HG03469 (cell line): Measurements from ENCODE around the gene ZNF614.
"Not testable (repeated sequence)": the region's sequence is repeated elsewhere in the genome, so short reads cannot be mapped to it uniquely, and the experiment has no call there.

Experiments
- ATAC-seq: cut with Tn5 transposase; IDR thresholded peaks from one replicate; pipeline ENCODE4 v1.9.1; 2021; ENCODE audit warnings: mild to moderate bottlenecking, moderate library complexity, moderate number of reproducible peaks; ENCODE audit not compliant: unreplicated experiment

The ZNF614 gene

DNA sequence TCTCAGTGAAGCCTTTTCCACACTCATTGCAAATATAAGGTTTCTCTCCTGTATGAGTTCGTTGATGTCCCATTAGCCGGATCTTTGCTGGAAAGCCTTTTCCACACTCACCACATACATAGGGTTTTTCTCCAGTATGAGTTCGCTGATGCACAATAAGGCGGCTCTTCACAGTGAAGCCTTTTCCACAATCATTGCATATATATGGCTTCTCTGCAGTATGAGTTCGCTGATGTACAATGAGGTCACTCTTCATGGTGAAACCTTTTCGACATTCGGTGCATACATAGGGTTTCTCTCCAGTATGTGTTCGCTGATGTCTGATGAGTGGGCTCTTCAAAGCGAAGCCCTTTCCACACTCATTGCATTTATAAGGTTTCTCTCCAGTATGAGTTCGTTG lies 34.8 kb downstream of the ZNF614 start:
- ATAC-seq, result no peak

DNA sequence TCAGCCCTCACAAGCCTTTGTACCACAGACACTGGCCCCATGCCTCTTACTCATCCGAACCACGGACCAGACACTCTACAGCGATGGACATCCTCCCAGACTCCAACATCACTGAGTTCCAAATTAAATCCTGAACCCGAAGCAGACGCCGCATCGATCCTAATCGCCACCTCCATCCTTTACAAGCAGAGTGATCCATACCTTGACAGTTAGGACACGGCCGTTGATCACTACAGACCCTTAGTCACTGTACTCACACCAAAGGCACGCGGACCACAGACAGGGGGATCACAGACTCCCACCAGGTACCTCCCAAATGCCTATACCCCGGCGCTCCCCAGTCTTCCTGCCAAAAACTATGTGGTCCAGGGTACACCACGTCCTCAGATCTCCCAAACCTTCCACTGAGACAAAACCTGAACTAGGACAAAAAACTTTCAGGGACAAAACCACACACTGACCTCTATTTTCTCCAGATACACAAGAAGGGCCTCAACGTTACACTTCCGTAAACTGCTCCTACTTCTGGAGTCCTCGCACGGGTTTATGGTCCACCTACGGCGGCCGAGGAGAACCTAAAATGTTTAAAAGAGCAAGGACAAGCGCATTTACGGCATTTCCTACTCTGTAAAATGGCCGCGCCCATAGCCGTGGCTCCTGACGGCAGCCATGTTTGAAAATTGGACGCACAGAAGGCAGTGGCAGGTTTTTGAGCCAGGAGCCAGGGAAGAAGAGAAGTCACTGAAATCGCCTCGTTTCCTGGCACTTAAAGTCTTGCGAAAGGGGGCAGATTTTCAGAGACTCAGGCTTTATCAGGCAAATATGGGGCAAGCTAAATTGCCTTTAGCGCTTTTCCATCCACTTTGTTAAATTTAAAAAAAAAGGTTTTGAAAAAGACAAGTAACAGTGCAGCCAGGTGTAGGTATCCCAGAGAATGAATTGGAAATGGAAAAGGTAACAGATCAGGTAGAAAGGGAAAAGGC lies 41.6 kb downstream of the ZNF614 start, which contains the start of gene ZNF350:
Gene ZNF350 (minus strand): TSS at position 532 of the 983 bp plus-strand sequence. CDS start 12,480 bp downstream, outside the sequence.
- ATAC-seq, result peak; percentile 62

DNA sequence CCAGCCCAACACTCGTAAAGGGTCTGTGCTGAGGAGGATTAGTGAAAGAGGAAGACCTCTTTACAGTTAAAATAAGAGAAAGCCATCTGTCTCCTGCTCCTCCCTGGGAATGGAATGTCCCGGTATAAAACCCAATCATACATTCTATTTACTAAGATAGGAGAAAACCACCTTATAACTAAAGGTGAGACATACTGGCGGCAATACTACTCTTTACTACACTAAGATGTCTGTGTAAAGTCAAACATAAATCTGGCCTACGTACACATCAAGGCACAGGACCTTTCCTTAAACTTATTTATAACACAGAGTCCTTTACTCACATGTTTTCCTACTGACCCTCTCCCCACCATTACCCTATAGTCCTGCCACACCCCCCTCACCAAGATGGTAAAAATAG lies 44.8 kb downstream of the ZNF614 start:
- ATAC-seq, result no peak

DNA sequence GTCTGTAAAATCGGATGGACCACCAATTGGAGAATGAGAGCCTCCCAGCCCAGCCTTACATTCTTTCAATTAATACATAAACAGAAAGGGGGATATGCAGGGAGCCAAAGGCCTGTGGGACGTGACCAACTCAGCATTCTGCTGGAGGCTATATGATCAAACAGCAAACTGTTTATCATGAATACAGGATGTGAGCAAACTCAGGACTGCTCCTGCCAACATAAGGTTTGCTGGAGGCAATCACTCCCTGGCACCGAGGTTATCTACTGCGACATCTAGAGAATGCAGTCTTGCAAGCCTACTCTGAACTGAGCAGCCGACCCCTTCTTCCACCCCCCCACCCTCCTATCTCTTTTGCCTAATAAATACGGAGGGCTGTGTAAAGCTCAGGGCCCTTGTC lies 47.3 kb downstream of the ZNF614 start:
- ATAC-seq, result not testable (repeated sequence)

DNA sequence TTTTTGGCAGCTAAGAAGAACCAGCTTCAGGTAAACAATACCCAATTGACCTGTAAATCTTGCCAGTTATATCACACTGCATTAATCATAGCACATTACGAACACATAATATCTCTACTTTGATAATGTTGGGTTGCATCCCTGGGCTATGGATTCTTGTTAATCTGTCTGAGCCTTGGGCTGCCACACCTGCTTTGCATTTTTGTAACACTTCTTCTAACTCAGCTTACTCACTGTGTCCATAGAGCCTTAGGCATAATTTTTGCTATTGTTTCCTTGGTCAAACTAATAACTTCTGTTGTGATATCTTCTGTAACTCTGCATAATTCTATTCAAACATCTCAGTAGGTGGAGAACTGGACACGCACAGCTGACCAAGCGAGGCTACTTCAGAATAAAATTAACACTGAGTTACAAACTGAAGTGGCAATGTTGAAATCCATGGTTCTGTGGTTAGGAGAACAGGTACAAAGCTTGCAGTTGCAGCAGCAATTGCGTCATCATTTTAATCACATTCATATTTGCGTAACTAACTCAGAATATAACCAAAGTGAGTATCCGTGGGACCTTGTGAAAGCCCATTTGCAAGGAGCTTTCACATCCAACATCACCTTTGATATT lies 48.0 kb downstream of the ZNF614 start:
- ATAC-seq, result no peak

DNA sequence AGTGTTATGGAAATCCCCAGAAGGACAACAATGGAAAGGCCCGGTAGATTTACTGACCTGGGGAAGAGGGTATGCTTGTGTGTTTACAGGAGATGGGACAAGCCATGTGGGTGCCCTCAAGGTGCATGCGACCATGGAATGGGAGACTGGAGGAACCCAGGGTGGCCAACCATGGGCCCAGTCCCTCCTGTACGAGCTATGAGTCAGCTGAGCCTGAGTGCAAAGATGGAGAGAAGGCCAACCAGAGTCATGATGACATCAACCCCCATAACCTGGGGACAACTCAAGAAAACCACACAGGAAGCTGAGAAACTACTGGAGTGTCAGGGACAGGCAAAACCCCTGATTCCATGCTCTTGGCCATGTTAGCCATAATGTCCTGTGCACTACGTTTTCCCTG lies 49.3 kb downstream of the ZNF614 start:
- no peak for ATAC-seq

DNA sequence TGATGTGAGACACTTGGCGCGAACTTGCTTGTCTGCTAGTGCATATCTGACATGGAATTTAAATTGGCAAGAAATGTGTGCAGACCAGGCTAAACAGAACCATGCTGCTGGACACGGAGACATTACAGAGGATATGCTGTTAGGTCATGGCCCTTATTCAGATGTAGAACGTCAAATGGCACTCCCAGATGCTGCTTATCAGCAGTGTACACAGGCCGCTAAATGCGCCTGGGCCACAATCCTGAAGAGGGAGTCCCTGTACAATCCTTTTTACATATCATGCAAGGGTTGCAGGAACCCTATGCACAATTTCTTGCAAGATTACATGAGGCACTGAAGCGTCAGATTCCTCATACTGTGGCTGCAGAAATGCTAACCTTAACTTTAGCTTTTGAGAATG lies 50.8 kb downstream of the ZNF614 start:
- no peak for ATAC-seq

DNA sequence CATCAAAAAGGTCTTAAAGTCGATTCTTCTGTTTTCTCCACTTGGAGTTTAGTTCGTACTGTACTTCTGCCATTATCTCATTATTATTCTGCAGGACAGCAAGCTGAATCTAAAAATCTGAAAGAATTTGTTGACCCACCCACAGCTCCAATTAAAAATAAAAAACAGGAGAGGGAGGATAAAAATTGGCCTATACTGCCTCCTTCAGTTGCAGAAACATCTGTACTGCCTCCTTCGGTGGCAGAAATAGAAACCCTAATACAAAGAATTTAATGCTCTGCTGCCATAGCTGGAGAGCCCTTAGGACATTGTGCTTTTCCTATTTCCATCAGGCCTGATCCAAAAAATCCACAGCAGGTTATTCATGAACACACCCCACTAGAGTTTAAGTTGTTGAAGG lies 51.3 kb downstream of the ZNF614 start:
- no peak for ATAC-seq

DNA sequence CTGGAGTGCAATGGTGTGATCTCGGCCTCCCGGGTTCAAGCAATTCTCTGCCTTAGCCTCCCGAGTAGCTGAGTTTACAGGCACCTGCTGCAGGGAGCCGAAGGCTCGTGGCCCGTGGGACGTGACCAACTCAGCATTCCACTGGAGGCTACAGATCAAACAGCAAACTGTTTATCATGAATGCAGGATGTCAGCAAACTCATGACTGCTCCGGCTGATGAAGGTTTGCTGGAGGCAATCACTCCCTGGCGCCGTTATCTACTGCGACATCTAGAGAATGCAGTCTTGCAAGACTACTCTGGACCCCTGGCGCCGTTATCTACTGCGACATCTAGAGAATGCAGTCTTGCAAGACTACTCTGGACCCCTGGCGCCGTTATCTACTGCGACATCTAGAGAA lies 52.4 kb downstream of the ZNF614 start:
- ATAC-seq, result not testable (repeated sequence)

DNA sequence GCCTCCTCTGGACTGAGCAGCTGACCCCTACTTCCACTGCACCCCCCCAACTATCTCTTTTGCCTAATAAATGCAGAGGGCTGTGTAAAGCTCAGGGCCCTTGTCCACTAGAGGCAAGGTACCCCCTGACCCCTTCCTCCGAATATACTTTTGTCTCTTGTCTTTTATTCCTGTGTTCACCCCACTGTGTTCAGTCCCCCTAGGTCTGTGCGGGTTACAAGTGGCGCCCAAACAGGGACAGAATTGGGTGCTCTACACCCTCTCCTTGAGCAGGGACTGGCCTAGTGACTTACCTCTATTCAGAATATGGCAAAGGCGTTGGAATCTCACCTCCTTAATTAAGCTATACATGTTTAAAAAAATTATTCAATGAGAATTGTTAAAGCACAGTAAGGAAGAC lies 56.6 kb downstream of the ZNF614 start:
- ATAC-seq, result no peak

DNA sequence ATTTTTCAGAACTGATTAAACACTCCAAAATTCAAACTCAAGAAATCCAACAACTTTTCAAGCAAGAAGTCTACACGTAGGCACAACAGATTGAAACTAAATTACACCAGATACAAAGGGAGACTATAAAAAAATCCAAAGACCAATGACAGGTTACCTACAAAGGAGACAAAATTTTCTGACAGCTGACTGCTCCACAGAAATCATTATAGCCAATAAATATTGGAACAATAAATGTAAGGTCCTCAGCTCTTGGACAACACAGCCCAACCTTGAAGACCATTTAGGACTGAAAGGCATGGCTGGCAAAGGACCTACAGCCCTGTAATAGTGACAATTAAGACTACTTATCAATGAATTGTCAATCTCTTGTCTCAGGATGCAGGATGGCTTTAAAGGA lies 57.5 kb downstream of the ZNF614 start:
- no peak for ATAC-seq

DNA sequence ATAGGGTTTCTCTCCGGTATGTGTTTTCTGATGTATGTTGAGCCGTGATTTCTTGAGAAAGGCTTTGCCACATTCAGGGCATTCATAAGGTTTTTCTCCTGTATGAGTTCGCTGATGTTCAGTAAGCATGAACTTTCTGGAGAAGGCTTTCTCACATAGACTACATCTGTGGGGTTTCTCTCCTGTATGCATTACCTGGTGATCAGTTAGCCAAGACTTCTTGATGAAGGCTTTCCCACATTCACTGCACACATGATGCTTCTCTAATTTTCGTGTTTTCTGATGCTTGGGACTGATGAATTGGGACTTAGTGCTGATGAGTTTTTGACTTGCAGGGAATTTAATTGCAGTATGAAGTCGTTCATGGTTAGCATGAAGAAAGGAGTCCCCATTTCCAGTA lies 62.6 kb downstream of the ZNF614 start:
- no peak for ATAC-seq
